GM12874 (cell line): ENCODE data around the gene VPS50.

Experiments
- TF ChIP-seq, protein P1 (sequence below): IDR thresholded peaks from 2 replicates; pipeline ENCODE4 v1.5.1; 2011; ENCODE audit warnings: low read depth, mild to moderate bottlenecking, control low read depth, low read length, moderate library complexity; ENCODE audit not compliant: insufficient read depth

The VPS50 gene

DNA sequence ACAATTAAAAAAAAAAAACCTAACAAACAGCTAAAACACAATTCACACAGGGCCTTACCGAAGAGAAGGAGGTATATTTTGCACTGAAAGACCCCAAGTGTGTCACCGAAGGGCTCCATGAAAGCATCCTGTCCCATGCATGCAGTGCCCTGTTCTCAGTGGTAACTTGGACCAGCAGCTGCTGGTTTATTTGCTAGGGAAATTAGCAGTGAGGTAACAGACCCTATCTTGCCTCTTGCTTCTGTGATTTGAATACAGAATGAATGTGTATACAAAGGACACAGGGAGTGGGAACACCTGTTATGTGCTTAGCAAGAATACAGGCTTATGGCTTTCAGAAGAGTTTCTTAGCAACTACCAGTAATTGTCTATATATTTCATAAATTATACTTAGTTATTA lies 5.9 kb upstream of the VPS50 start, which contains the start of gene HEPACAM2:
Gene HEPACAM2, minus strand, starts transcription at position 160 of the 400 bp plus-strand sequence.
- TF ChIP-seq, protein P1, sequence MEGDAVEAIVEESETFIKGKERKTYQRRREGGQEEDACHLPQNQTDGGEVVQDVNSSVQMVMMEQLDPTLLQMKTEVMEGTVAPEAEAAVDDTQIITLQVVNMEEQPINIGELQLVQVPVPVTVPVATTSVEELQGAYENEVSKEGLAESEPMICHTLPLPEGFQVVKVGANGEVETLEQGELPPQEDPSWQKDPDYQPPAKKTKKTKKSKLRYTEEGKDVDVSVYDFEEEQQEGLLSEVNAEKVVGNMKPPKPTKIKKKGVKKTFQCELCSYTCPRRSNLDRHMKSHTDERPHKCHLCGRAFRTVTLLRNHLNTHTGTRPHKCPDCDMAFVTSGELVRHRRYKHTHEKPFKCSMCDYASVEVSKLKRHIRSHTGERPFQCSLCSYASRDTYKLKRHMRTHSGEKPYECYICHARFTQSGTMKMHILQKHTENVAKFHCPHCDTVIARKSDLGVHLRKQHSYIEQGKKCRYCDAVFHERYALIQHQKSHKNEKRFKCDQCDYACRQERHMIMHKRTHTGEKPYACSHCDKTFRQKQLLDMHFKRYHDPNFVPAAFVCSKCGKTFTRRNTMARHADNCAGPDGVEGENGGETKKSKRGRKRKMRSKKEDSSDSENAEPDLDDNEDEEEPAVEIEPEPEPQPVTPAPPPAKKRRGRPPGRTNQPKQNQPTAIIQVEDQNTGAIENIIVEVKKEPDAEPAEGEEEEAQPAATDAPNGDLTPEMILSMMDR, result no peak

DNA sequence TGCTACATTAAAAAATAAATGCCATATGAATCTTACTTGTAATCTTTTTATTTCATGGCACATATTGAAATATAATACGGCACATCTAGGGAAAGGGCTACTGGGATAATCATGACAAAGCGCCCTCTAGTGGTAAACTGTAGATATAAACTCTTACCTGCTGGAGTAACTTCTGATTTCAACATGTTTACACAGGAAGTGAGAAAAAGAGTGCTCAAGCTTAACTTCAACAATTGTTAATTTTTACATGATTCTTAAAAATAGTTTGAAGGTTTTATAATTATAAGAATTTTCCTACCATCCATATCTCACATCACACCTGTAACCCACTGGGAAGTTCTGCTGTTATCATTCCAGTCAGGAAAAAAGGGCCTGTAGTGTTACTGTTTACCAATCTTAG lies 3.9 kb upstream of the VPS50 start:
- TF ChIP-seq, protein P1, result peak; percentile 51; the same call in 1 of the 2 replicates

DNA sequence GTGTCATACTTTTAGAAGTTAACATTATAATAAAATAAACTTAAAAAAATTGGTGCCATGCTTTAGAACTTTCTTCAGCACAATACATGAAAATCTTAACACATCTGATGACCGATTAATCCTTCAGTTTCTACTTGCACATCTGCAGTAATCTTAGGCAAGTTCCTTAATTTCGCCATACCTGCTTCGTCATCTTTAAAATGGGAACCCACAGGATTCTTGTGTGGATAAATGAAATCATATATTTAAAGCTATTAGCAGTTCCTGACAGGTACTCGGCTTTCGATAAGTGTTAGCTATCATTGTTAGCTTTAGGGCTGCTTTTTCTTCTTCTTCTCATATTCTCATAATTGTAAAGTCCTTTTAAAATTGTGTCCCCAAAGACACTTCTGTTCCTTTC lies 907 bp upstream of the VPS50 start:
- TF ChIP-seq, protein P1, result no peak

DNA sequence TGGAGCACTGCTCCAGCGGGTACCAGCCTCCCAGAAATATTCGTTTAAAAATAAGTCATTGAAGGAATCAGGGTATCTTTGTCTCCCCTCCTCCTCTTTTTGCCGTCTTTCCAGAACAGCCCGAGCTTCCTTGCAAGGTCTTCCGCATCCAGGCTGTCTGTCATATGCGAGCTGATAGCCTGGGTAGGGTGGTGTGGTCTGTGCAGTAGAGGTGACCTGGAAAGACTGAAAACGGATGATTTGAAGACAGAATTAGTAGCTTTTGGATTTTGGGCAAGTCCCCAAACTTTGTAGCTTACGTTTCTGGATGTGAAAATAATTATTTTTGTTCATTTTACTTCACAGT lies 480 bp downstream of the VPS50 start:
- TF ChIP-seq, protein P1, result no peak

DNA sequence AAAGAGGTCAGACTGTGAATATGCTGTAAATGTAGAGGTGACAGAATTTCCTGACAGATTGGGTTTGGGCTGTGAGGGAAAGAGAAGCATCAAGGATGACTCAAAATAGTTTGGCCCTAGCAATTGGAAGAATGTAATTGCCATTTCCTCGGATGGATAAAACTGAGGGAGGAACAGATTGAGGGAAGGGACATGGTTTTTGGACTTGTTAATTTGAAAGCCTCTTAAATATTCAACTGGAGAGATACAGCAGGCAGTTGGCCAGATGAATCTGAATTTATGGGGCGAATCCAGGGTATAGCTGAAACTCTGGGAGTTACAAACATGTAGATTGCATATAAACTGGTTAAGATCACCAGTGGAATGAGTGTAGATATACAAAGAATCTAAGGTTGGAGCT lies 3.4 kb downstream of the VPS50 start:
- TF ChIP-seq, protein P1, result no peak

DNA sequence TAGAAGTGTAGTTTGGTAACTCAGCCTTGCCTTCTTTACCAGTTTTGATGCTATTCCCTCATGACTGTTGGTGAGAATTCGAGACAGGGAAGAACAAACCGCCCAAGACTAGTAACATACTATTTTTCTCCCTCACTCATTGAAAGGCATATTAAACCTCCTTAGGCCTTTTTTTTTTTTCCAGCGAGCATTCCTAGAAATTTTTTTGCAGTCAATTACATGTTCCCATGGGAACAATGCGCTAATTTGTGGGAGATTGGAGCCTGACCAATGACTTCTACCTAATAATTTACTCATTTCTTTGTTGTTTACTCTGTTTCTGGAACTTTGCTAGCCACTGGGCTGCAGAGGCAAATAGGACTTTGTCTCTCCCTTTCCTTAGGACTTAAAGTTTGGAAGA lies 6.0 kb downstream of the VPS50 start:
- TF ChIP-seq, protein P1, result no peak

DNA sequence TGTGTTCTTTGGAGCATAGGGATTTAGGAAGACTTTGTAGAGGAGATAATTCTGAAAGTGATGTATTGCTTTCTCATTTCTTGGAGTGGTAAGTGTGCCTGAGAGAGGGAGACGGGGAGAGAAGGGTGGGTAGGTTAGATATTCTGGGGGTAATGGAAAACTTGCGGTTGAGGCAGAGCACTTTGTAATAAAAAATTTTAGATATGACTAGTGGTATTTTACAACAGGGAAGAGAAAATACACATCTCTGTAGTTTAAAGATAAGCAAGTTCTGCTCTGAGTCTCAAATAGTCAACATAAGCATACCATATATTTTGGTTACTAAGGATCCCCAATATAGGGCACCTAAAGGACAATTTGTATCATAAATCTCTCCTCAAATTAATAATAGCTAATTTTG lies 6.6 kb downstream of the VPS50 start:
- TF ChIP-seq, protein P1, result no peak

DNA sequence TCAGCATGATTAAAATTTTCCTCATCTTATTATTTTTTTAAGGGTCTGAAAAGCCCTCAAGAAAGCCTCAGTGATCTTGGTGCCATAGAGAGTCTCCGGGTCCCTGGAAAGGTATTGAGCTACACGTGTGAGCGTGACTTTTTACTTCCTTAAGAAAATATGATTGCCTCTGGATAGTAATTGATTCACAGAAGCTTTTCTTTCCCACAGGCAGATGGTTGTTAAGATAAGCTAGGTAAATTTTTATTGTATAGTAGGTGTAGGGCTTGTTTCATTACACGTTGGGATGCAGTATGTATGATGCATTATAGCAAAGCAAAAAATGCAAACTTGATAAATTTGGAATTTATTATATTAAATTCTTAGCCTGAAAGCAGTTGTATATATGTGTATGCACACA lies 7.7 kb downstream of the VPS50 start:
- TF ChIP-seq, protein P1, result no peak
